GM12892 (cell line): ENCODE measurements around the gene NUAK1.

Source experiments
- DNase-seq: peaks from one replicate; pipeline ENCODE4 v3.0.0; 2011; ENCODE audit not compliant: insufficient read length
- FAIRE-seq: peaks from 2 replicates; lab custom pipeline; 2011; peaks lifted over from hg19 to GRCh38; lab: Jason Lieb, UNC
- POLR2A ChIP-seq: IDR thresholded peaks from 2 replicates; pipeline ENCODE4 v1.6.1; 2011; ENCODE audit warnings: low read depth, low read length, control low read depth
- POLR2AphosphoS5 ChIP-seq: IDR thresholded peaks from 2 replicates; pipeline ENCODE4 v1.6.1; 2011; ENCODE audit warnings: low read depth, low read length, control low read depth
- TAF1 ChIP-seq: IDR thresholded peaks from 2 replicates; pipeline ENCODE4 v1.6.1; 2011; ENCODE audit warnings: low read depth, mild to moderate bottlenecking, control low read depth, low read length, borderline replicate concordance

NUAK1 gene

DNA sequence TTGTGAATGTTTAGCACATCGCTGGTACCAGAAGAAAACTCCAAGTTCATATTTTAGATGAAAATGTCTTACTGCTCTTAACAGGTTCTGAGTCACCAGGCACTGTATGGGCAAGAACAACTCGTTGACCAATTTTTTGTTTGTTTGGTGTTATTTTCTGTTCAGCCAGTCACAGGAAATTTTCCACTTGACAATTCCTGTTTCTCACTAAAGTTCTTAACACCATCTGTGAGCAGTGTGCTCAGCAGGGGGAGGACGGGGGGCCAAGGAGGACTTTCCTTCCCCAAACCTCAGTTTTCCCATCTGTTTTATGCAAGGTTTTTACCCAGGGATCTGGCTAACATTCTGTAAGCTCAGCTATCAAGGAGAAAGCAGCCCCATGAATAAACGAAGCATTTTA is 3.0 kb downstream of the NUAK1 start:
- DNase-seq (no peak), FAIRE-seq (no peak)
- no peak for TF ChIP-seq POLR2A
- TF ChIP-seq POLR2AphosphoS5: no peak
- TF ChIP-seq TAF1: no peak

DNA sequence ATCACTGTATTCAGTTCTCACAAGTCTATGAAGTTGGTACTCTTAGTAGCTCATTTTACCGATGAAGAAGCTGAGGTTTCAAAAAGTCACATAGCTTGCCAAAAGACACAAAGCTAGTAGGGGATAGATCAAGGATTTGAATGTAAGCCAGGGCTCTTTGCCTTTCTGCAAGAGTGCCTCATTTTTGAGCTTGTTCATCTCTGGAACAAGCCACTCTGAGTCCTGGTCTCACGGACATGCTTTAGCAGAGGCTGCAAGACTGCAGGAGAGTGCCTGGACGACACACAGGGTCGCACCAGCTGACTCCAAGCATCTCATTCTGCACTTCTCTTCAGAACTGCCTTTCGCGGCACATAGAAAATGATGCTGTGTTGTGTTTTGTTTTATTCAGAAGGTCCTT is 3.7 kb downstream of the NUAK1 start:
- TF ChIP-seq POLR2AphosphoS5 (no peak), TAF1 (no peak), POLR2A (no peak)

DNA sequence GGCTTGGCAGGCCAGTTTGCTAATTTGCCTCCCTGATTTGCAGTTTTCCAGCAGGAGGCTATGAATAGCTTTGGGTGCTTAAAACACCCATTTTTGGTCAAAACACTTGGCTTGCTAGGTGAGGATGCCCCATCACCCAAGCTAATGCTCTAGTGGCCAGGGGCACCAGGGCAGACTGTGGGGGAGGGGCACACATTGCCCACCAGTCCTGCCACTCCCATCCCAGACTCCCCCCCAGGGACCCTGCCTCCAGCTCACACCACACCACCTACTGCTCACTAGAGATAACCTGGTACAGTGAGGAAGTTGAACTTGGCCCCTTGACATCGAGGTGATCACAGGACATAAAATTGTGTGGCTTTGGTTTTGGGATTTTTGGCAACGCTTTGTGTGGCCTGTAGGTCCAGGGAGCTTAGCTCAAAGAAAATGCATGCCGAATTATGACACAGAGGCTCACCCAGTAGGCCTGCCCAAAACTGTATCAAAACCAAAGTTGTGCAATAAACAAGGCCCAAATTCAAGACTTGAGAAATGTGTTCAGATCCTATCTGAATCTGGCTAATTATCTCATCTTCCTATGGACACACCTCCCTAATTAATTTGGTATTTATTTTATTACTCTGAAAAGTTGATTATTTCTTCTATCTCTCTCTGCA is 4.3 kb downstream of the NUAK1 start:
- TF ChIP-seq POLR2A (no peak), TAF1 (no peak), POLR2AphosphoS5 (no peak)
- no peak for DNase-seq
- FAIRE-seq: no peak

More for the DNA sequence above, 3.7 kb downstream of the NUAK1 start:
- FAIRE-seq (no peak), DNase-seq (no peak)

DNA sequence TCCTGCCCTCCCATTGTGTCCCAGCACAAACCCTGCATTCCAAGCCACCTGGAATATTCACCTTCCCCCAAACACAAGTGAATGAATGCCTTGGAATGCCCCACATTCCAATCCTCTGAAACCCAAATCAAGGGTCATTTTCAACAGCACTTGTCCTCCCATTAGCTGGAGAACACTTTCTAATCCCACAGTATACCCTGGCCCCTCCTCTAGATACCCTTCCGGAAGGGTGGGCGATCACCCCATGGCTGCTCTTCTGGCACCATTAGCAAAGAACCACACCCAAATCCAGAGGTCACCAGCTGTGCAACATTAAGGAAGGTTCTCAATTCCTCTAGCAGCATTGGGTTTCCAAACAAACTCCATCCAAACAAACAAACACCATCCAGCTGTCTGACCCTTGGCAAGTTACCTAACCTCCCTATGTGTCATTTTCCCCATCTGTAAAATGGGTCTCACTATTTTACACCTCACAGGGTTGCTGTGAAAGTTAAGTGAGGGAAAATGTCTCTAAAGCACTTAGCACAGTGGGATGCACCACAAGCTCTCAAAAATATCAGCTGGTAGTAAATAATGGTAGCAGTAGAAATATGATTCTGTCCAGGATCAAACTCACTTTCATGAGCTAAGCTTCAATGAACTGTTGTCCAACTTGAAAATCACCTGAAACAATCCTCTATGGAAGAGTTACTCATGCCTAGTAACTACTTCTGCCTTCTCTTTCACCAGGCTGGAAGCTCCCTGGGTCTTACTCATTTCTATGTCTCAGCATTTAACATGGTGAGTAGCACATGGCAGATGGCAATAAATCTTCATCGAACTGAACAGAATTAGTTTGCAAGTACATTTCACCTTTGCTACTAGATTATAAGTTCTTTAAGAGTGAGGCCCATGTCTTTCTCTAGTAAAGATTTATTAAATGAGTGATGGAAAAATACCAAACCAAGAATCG is 5.3 kb downstream of the NUAK1 start:
- FAIRE-seq (no peak), DNase-seq (no peak)
- TF ChIP-seq TAF1 (no peak), POLR2A (no peak), POLR2AphosphoS5 (no peak)

DNA sequence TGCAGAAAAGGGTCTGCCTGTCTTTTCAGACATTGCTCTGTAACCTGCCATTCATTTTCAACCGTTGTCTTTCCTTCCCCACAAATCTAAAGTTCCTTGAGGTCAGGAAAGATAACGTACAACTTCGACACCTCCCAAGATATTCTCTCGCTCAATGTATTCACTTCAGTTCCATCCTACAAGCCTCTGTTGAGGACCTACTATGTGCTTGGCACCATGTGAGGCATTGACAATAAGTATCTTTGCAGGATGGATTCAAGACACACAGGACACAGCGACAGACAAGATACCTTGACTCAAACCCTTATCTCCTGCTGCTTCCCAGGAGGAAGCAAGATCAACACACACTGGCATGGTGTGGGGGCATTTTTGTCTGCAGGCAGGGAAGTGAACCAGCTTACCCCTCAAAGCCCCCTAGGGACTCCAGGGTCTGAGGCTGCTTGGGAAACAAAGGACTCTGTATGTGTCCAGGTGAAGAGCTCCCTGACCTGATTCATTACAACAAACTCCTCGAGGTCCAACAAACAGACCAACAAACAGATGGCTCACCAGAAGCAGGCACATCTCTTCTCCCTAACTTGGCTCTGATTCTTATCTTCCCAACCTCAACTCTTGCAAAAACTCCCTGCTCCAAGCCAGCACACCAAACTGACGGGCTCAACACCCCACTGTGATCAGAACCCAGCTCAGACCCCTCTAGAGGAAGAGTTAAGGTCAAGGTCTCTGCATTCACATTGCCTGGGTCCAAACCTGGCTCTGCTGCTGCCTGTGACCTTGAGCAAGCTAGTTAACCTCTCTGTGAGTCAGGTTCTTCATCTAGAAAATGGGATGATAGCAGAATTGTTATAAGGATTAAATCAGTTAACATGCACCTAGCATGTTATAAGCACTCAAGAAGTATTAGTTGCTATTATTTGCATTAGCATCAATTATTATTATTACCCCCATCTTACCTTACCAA is 6.3 kb downstream of the NUAK1 start:
- TF ChIP-seq TAF1 (no peak), POLR2A (no peak), POLR2AphosphoS5 (no peak)
- DNase-seq: no peak
- no peak for FAIRE-seq

DNA sequence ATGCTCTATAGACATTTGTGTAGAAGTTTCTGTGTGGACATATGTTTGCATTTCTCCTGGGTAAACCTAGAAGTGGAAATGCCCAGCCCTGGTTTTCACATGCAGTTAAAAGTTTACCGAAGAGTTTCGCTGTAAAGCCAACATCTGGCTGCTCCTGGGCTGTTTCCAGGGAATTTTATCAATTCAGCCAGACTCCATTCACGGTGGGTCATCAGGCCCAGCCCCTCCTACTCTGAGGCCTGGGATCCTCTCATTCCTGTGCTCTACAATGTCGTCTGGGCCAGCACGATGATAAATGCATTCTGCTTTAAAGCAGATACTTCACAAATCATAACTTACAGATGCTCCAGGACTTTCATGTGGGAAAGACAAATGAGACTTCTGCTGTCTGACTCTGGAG is 7.1 kb downstream of the NUAK1 start:
- DNase-seq (no peak), FAIRE-seq (no peak)
- TF ChIP-seq TAF1: no peak
- no peak for TF ChIP-seq POLR2AphosphoS5
- no peak for TF ChIP-seq POLR2A

DNA sequence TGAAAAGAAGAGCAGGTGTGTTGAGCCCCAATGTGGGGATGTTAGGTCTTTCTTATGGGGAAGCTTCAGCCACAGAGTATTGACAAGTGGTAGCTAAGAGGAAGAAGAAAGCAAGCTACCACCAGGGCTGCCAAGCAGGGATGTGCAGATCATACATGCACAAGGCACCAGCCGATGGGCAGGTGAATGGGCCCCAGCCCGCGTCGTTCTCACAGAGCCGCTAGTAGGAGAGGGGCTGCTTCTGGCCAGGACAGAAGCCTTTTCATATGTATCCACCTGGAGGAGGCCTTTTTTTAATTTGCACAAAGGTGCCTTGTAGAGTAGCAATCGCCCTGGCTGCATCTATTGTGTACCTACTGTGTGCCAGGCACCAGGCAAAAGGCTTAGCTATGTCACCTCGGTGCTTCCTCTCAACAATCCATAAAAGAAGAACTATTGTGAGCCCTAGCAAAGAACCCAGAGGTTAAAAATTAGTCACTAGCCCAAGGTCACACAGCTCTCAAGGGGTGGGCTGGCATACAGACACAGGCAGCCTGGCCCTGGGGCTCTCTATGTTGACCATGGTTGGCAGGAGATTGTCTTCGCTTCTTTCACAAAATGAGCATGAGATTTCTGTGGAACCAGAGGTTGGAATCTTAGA is 8.2 kb downstream of the NUAK1 start:
- no peak for FAIRE-seq

DNA sequence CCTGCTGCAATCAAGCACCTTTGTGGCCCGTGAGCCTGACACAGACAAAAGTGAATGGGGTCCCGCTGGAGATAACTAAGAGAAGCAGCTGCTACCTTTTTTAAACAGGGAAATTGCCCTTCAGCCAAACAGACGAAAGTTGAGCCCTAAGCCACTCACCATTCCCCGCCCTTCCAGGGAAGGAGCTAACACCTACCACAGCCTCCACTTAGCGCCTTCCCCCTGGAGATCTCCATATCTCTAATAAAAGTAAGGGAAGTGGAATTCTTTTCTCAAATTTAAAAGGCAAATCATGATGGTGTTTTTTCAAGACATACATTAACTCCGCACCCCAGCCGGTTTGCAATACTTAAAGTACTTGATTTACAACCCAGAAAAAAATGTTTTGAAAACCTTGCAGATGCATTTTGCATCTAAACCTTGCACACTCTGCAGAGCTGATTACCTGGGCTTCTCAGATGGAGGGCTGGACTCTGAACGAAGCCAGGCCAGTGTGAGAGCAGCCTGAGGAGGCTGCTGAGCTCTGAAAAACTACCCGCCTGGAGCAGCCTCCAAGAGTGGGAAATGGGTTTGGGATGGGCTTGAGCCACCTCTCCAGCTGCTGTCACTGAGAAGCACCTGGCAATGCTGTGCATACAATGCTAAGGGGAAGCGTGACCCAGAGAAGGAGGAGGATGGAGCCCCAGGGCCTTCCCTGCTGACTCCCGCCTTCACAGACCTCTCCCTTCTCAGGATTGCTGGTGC is 10.0 kb downstream of the NUAK1 start:
- DNase-seq (no peak), FAIRE-seq (no peak)
- TF ChIP-seq POLR2AphosphoS5: no peak
- TF ChIP-seq POLR2A: no peak
- no peak for TF ChIP-seq TAF1

More for the DNA sequence above, 8.2 kb downstream of the NUAK1 start:
- no peak for DNase-seq
- TF ChIP-seq POLR2A (no peak), POLR2AphosphoS5 (no peak), TAF1 (no peak)

DNA sequence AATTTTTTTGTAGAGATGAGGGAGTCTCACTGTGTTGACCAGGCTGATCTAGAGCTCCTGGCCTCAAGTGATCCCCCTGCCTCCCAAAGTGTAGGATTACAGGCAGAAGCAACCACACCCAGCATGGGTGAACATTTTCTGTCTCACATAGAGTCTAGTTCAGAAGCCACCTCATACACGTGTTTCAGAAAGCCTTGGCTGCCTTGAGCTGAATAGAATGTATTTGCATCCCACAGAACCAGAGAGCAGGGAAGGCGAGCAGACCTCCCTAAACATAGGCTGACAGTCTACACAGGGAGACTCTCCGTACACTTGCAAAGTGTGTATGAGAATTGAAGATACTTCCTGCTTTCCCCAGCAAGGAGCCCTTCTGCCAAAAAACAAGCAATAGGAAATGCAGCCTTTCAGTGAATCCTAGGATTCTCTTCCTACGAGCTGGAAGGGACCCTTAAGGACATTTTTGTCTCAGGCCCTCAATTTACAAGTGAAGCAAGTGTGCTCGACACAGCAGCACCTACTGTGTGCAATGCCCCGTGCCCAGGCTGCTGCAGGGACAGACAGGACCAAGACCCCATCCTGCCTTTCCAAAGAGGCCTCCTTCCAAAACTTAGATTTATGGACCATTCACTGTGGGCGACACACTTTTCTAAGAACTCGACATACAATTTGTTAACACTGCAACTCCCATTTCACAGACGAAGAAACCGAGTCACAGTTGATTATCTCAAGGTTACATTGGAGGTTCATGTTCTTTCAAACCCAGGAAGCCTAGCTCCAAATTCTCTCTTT is 11.2 kb downstream of the NUAK1 start:
- no peak for TF ChIP-seq POLR2A
- TF ChIP-seq POLR2AphosphoS5: no peak
- TF ChIP-seq TAF1: no peak
- DNase-seq (no peak), FAIRE-seq (no peak)
